Heart left ventricle (tissue), 13 donors: Measurements from ENCODE around the gene DDX3X.

Experiments used
- CTCF ChIP-seq, 12 donors: fragments of 200-600 bp; sonication (generic) in 4 of 12; IDR thresholded peaks; one replicate each; pipeline versions ENCODE4 v1.5.0 to v1.8.0; 2018 to 2022; ENCODE audit warnings: antibody characterized with exemption in 12 of 12, mild to moderate bottlenecking in 5 of 12
- POLR2A ChIP-seq, 2 donors: fragments of 450-650 bp; IDR thresholded peaks; one replicate each; pipeline ENCODE4 v1.6.1; 2017; ENCODE audit warnings: antibody characterized with exemption in 2 of 2, mild to moderate bottlenecking in 2 of 2, moderate library complexity in 2 of 2
- donor health status: ischemic (EF 13 %, LVEDD 7.1; RV severe dilation, severe dysfunction).
- donor health status: DM: no; HTN: yes; CAD: no.
- donor health status: DM: no; HTN: no; CAD: no.
- donor health status: ischemic (EF 25% LVEDD 6.9; RV normal size, moderate dysfunction).
- donor health status: ischemic (EF 25% LVEDD 5.7; RV mildly dilated, moderate dysfunction).
- donor health status: ischemic (EF 35%, LVEDD 5.7; RV mildly dilated, moderate dysfunction).
- donor health status: nonischemic (EF 11% LVEDD 7.7; RV severe dilation, severe dysfunction).
- donor health status: DM: yes; HTN: yes; CAD: no.
- donor health status: PGD.
- donor health status: ischemic (EF 29% LVEDD 5.4; RV normal size, mild dysfunction).
- donor health status: nonischemic (EF 23%, LVEDD 6.1; RV moderate dilation, normal function).

- TF ChIP-seq CTCF (IDR thresholded peaks at IDR 0.05) (no peak), POLR2A (IDR thresholded peaks at IDR 0.05) (no peak)
Observed at GRCh38 chrX:41386222-41386990, 52.4 kb downstream of the DDX3X start.
